Activated CD4-positive, CD25-positive, alpha-beta regulatory T cell treated with anti-CD3 and anti-CD28 coated beads, Interleukin-2, amount 50 U/mL, for 24 hours (primary cell): ENCODE data around the gene SLCO4A1.

ENCODE experiments used
- ATAC-seq, 2 donors: fragments of 150-1000 bp; cut with Tn5 transposase; one replicate each; pipeline ENCODE4 v1.10.0; 2021; ENCODE audit warnings: mild to moderate bottlenecking in 1 of 2, moderate library complexity in 1 of 2

Gene SLCO4A1

GRCh38 chr20:62652894-62653305 lies 10.6 kb downstream of the SLCO4A1 start:
- no peak for ATAC-seq

GRCh38 chr20:62653373-62653772 lies 11.1 kb downstream of the SLCO4A1 start:
- no peak for ATAC-seq

GRCh38 chr20:62653951-62654685 lies 11.8 kb downstream of the SLCO4A1 start:
- ATAC-seq = no peak

- ATAC-seq = no peak
These were observed 13.2 kb downstream of the SLCO4A1 start for GRCh38 chr20:62655282-62656196.

GRCh38 chr20:62656197-62656918 lies 14.1 kb downstream of the SLCO4A1 start:
- no peak for ATAC-seq

- no peak for ATAC-seq
These were observed 14.8 kb downstream of the SLCO4A1 start for GRCh38 chr20:62656919-62657588.

- no peak for ATAC-seq
These were observed 15.3 kb downstream of the SLCO4A1 start for GRCh38 chr20:62657589-62657942.

- ATAC-seq = no peak
These were observed 15.7 kb downstream of the SLCO4A1 start for GRCh38 chr20:62657956-62658355.

GRCh38 chr20:62658593-62659178 lies 16.4 kb downstream of the SLCO4A1 start:
- no peak for ATAC-seq

GRCh38 chr20:62659488-62660239 lies 17.4 kb downstream of the SLCO4A1 start:
- no peak for ATAC-seq

GRCh38 chr20:62660240-62660615 lies 17.9 kb downstream of the SLCO4A1 start:
- ATAC-seq = no peak

- no peak for ATAC-seq
These were observed 18.5 kb downstream of the SLCO4A1 start for GRCh38 chr20:62660768-62661167.

GRCh38 chr20:62661647-62662046 lies 19.3 kb downstream of the SLCO4A1 start:
- ATAC-seq = no peak

- no peak for ATAC-seq
These were observed 20.1 kb downstream of the SLCO4A1 start for GRCh38 chr20:62662422-62662821.

- no peak for ATAC-seq
These were observed 21.1 kb downstream of the SLCO4A1 start for GRCh38 chr20:62663145-62664018.

- no peak for ATAC-seq
These were observed 22.0 kb downstream of the SLCO4A1 start for GRCh38 chr20:62664019-62664971.

- ATAC-seq = no peak
These were observed 23.0 kb downstream of the SLCO4A1 start for GRCh38 chr20:62665153-62665754.

- ATAC-seq = no peak
These were observed 23.8 kb downstream of the SLCO4A1 start for GRCh38 chr20:62665826-62666735.
